Globus pallidus (tissue), 1 donor: ENCODE data around the gene AGRP.
"Not testable (repeated sequence)": the region's sequence is repeated elsewhere in the genome, so short reads cannot be mapped to it uniquely, and the experiment has no call there.

Experiments used
- DNase-seq: peaks from one replicate; pipeline ENCODE4 v3.0.0-alpha.2; 2015; ENCODE audit warnings: low spot score

The AGRP gene, protein sequence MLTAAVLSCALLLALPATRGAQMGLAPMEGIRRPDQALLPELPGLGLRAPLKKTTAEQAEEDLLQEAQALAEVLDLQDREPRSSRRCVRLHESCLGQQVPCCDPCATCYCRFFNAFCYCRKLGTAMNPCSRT

DNA sequence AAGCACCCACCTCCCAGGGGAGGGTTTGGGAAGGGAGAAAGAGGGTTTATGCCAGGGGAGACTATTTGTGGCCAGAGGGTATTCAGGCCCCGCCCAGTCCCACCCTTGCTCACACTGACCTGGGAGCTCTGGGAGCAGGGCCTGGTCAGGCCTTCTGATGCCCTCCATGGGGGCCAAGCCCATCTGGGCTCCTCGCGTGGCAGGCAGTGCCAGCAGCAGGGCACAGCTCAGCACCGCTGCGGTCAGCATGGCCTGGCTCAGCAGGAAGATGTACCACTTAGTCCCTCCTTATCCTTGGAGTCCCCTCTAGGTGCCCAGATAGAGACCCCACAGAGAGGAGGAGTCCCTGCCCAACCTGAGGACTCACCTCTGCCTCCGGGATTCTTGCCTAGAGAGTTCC lies at the start of gene AGRP:
Gene AGRP (minus strand): TSS at position 398 of the 400 bp plus-strand sequence. CDS start 149 bp downstream, at position 249.
- no peak for DNase-seq

DNA sequence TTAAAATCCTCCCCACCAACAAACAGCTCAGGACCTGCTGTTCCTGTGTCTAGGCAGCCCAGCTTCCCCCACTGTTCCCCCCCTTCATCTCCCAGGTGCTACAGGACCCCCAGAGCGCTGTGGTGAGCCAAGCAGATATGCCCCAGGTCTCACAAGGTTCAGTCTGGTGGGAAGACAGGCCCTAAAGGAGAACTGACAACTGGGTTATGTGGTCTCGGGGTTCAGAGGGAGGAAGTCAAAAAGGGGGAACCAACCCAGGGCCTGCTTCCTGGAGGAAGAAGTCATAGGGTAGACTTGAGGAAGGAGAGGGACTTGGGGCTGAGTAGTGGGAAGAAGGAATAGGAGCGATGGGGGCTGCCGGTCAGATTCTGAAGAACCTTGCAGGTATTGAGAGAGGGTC lies 47.9 kb upstream of the AGRP start:
- DNase-seq, result peak; percentile 64

DNA sequence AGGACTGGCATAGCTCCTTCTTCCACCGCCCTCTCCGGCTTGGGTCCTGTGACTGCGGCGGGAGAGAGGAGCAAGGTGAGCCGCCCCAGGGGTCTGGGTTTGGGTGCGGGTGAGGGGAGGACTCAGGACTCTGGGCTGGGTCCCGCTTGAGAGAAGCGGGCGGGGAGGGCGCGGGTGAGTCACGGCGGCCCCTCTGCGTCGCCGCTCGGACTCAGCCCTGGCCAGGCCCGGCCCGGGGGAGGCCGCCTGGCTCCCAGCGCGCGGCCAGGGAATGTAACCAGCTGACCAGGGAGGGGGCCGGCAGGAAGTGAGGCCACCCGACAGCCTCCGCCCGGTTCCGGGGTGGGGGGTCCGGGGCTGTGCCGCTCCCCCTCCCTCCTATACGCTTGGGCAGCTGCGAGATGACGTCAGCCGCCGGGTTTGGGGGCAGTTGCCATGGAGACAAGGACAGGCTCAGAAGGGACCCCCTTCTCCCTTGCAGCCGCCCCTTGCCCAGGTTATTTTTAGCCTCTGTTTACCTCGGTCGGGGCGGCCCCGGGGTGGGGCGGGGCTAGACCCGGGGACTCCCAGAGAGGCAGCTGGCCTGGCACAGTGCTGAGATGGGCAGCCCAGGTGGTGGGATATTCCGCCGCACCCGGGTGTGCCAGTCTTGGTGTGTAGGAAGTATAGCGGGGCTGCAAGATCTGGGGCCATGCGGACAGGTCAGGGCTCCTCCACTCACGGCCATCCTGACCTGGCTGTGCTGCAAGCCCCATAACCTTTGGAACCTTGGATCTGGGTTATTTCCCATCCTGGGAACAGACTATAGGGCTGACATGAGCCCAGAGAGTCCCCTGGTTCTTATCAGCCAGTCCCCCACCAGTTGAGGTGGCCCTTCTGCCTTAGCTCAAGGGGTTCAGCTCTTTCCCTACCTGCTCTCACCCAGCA lies 46.9 kb upstream of the AGRP start:
- peak; percentile 49 for DNase-seq

DNA sequence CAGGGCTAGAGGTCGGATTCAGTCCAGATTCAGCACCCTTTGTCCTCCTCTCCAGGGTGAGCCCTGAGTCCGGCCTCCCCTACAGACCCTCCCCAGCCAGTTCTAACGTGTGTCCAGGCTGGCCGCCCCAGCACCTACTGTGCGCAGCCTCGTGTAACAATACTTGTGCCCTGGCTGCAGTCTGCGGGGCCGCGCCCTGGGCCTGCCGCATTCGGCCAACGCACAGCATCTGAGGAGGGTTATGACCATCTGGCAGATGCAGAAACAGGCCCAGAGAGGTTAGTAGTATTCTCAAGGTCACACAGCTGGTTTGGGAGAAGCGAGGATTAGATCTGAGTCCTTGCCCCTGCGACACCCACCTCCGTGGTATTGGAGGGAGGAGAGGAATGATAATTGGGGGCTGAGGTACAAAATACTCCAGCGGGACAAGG lies 46.2 kb upstream of the AGRP start:
- peak; percentile 20 for DNase-seq

DNA sequence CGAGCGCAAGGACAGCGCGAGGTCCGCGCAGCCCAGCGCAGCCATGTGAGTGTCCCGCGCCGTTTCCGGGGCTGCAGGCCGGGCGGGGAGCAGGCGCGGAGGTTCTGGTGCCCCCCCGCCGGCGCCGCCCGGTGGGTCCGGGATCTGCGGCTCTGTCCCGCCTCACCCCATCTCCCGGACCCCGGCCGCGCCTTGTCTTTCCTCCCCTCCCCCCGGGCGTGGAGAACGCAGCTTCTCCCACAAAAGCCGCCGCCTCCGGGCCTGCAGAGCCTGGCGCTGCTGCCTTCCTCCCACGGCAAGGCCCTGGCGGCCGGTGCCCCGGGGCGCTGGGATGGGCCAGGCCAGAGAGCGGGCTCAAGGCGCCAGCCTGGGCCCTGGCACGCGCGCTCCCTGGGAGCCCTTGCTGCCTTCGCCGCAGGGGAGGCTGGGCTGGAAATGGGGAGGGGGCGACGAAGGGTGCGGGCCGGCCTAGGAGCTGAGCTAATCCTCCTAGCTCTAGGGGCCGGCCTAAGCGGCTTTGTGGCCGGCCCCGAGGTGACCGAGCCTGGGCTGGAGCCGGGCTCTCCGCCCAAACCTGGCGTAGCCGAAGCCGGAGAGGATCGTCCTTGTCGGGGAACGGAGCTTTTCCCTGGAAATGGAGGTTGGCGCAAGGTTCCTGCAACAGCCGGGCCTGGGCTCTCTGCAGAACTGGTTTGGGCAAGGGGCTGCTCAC lies 45.7 kb upstream of the AGRP start:
- peak; percentile 12 for DNase-seq

DNA sequence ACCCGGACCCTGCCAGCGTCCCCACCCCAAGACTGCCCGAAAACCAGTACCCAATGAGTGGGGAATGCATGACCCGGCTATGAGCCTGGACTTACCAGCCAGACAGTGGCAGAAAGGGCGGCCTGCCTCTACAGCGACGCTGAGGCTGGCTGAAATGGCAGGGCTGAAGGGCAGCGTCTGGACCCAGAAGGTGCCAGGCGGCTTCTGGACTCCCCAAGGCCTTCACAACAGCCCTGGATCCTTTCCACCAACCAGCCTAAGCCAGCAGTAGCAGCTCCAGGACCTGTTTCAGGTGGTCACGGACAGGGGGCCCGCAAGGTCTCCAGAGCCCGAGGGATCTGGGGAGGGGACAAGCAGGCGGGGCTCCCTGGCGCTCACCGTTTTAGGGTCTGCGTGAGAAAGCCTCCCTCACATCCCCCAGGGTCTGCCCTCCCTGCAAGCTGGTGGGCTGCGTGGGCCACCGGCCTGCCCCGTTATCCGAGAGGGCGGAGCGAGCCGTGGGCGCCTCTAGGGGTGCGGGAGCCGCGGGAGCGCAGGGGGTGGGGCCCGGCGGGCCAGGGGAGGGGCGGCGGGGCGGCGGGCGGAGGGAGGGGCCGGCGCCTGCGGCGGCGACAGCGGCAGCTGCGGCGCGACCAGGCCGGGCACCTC lies 45.0 kb upstream of the AGRP start, which contains the start of gene RIPOR1:
Gene RIPOR1 (plus strand): TSS at position 608 of the 648 bp plus-strand sequence. CDS start 9,618 bp downstream, outside the sequence.
- DNase-seq, result peak; percentile 57

DNA sequence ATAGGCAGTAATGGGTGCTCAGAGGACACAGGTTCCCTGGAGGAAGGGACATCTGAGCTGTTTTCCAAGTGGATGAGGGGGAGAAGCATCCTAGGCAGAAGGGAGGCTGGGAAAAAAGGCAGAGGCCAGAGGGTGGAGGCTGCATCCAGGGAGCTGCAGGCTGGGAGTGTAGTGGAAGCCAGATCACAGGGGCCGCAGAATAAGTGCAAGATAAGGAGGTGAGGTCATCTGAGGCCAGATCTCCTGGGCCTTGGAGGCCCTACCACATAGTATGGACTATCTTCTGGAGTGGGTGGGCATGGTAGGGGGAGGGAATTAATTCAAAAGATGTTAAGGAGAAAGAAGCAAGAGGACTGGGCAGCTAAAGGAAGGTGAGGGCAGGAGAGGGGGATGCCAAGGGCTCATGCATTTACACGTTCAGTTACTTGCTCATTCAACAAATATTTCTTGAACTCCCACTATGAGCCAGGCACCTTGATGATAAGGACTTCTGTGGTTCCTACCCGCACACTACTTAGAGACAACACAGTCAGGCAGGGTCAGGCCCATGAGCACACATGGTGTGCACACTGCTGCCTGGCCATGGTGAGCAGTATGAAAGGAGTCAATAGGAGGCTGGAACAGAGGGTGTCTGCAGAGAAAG lies 42.9 kb upstream of the AGRP start:
- no peak for DNase-seq

DNA sequence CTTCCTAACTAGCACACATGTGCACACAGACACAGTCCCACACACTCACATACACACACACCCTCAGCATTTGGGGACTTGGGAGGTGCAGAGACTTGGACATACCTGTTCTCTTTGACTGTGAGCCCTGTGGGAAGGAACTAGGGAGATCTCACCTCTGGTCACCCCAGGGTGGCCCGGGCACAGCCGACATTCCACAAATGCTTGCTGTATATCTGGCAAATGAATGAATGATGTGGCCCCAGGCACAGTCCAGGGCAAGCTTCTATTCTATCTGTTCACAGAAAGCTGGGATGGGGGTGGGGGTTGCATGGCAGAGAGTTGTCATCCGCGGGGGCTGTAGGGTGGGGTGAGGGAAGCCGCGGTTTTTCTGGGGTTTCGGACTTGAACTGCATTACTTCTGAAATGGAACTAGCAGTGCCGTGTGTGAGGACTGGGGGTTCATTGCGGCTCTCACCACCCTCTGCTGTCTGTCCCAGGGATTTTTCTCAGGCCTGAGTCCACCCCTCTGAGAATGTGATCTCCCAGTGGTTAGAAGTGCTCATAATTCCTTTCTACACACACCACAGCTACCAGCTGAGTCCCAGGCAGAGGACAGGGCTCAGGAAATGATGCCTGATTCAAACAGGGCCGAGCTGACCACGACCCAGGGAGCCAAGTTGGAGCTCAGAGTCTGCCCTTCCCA lies 42.0 kb upstream of the AGRP start:
- no peak for DNase-seq

DNA sequence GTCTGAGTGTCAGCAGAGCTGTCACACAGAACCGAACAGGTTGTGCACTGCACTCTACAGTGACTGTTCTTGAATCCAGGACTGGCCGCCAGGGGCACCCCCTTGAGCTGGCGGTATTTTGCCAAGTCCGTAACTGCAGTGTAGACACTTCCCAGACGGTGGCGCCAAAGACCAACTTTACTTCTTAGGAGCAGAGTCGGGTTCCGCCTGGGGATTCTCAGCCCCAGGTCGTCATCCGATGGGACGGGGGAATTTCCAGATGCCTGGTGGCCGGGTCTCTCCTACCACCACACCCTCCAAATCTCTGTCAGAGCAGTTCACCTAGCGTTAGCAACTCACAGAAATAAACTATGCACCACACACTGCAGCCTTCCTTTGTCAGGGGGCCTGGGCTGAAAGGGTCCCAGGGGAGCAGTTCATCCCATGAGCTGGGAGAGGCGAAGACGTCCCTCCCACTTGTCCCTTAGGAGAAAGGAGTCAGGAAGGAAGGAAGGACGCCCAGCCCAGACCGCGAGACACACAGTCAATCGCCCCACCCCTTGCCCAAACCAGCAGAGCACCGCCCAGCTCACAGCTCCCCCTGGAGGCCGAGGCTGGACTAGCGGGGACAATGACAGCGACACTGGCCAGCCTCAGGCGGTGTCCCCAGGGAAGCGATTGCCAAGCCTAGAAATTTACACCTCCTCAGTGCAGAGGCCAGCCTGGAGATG lies 37.9 kb upstream of the AGRP start:
- peak; percentile 92 for DNase-seq

DNA sequence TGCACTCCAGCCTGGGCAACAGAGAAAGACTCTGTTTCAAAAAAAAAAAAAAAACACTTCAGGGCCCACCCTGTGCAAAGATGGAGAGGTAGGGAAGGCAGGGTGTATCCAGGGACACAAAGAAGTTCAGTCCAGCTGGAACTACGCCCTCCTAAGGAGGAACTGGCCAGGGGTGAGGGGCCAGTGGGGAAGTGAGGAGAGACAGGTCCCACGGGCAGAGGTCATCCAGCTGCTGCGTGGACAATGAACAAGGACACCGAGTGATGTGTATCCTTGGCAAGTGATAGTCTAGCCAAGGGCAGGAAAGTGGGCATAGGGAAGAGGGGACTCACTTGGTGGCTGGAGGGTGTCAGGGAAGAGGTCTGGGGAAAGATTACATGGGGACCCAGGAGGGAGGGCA lies 35.9 kb upstream of the AGRP start:
- no peak for DNase-seq

DNA sequence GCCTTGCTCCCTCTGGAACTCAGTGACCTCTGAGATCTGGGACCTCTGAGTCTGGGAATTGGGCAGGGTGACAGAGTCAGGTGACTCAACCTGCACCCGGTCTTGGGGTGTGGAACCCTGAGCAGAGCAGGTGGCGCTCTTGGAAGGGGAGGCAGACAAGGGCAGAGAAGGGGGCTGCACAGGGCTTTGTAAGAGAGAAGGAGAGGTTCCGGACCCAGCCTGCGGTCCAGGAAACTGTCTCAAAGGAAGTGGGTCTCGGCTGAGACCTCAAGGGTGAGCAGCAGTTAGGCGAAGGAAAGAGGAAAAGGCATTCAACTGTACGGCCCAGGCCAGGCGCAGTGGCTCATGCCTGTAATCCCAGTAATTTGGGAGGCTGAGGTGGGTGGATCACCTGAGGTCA lies 35.3 kb upstream of the AGRP start:
- no peak for DNase-seq

DNA sequence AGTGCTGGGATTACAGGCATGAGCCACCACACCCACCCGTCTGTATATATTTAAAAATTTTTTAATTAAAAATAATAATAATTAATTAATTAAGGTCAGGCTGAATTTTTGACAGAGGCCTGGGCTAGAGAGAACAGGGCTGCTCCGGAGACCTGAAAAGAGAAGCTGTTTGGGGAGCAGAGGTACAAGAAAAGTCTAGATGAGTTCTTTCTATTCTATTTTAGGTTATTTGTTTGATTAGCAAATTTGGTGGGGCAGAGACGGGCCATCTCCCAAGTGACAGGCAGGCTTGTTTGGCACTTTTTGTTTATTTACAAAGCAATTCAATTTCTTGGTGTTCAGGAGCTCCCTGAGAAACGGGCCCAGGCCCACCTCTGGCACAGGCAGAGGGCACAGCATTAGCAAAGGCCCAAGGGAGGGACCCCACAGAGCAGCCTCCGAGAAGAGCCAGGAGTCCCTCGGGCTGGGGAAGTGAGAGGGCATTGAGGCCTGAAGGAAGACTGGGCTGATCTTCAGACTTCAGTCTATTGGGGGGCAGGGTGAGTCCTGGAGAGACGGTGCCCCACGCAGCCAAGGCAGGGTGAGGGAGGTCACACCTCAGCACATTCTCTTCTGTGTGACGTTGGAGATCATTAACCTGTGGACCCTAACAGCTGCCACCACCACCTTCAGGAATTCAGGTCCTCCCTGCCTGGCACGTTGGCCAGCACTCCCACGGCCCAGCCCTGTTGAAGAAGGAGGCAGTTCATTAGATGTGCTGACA lies 34.5 kb upstream of the AGRP start:
- DNase-seq, result no peak

DNA sequence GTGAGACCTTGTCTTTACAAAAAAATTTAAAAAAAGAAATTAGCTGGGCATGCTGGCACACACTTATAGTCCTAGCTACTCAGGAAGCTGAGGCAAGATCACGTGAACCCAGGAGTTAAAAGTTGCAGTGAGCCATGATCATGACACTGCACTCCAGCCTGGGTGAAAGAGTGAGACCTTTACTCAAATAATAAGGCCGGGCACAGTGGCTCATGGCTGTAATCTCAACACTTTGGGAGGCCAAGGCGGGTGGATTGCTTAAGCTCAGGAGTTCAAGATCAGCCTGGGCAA lies 33.8 kb upstream of the AGRP start:
- no peak for DNase-seq

DNA sequence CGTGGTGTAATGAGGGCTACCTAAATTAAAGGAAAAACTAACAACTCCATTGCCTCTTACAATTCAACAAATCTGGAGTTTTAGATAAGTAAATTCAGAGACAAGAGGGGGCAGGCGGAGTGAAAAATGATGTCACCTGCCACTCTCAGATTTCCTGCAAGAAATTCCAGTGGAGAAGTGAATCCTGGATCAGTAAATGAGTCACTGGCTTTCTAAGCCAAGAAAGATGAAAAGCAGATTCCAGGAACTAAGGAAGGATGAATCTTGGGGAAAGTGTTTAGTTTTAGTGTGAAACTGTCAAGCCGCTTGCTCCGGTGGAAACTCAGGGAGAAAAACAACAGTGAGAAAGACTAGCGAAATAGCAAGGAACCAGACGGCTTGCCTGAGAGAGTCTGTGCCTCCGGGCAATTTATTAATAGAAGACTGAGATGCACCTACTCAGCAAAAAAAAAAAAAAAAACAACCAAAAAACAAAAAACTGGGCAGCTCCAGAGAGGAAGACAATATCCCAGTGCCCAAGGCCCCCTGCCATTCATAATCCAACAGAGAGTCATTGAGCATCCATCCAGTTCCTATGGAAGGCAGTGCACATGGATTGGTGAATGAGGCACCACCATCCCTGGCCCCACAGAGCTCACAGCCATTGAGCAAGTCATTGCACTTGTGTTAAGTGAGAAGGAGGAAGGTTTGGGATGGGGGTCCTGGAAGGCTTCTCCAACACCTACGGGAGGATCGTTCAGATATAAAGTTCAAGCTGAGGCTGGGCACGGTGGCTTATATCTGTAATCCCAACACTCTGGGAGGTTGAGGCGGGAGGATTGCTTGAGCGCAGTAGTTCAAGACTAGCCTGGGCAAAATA lies 33.2 kb upstream of the AGRP start:
- no peak for DNase-seq

DNA sequence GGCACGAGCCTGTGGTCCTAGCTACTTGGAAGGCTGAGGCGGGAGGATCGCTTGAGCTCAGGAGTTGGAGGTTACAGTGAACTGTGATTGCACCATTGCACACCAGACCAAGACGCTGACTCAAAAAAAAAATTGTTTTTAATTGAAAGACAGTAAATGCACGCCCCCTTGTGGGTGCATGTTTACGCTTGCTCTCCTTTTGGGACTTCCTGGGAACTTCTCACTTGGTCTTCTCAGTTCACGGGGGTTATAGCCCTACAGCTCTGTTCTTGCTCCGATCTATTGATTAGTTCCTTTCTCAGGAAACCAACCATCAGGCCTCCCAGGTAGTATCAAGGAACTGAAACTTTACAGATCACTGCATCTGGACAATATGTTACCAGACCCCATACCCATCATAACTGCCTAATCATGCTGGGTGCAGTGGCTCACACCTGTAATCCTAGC lies 31.1 kb upstream of the AGRP start:
- DNase-seq, result peak; percentile 64

DNA sequence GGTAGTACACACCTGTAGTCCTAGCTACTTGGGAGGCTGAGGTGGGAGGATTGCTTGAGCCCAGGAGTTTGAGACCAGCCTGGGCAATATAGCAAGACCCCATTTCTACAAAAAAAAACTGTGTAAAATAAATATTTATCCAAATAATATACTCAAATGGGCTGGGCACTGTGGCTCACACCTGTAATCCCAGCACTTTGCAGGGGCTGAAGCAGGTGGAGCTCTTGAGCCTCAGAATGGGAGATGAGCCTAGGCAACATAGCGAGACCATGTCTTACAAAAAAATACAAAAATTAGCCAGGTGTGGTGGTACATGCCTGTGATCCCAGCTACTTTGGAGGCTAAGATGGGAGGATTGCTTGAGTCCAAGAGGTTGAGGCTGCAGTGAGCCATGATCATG lies 30.5 kb upstream of the AGRP start:
- not testable (repeated sequence) for DNase-seq

DNA sequence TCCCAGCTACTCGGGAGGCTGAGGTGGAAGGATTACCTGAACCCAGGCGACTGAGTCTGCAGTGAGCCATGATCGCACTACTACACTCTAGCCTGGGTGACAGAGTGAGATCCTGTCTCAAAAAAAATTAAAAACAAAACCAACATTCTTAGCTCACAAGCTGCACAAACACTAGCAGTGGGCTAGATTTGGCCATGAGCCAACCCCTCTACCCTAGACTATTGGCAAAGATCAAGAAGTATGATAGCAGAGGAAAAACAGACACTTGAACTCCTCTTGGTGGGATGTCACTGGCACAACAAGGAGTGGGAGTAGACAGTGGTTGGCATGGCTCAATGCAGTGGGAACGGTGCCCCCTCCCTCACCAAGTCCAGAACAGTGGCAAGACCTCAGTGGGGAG lies 25.7 kb upstream of the AGRP start:
- no peak for DNase-seq

DNA sequence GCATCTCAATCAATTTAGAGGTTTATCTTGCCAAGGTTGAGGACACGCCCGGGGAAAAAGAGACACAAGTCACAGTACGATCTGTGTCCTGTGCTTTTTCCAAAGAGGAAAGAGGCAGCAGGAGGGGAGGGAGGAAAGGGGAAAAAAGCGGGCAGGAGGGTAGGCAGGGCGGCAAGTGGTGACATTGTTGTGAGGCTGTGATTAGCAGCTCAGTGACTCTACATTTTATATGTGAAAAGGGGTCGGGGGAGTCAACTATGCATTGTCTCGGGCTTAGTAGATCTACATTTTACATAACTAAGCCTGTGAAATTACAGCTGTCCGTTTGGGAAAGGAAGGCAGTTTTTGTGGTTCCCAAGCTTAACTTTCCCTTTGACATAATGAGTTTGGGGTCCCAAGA lies 23.1 kb upstream of the AGRP start:
- no peak for DNase-seq
